Stomach smooth muscle (tissue), 2 donors: ENCODE measurements around the gene UBE2D2.

Experiments used
- H3K27ac ChIP-seq: one replicate; pipeline ENCODE4 v1.7.0; 2013; ENCODE audit warnings: mild to moderate bottlenecking, low read length, inconsistent platforms
- H3K27me3 ChIP-seq, 2 donors: one replicate each; pipeline ENCODE4 v1.7.0; 2013; ENCODE audit warnings: low read length in 2 of 2; ENCODE audit not compliant: insufficient read depth in 2 of 2, control insufficient read depth in 1 of 2
- H3K36me3 ChIP-seq, 2 donors: one replicate each; pipeline ENCODE4 v1.7.0; 2013; ENCODE audit warnings: low read length in 2 of 2; ENCODE audit not compliant: control insufficient read depth in 2 of 2, insufficient read depth in 2 of 2
- H3K4me1 ChIP-seq: one replicate; pipeline ENCODE4 v1.7.0; 2013; ENCODE audit warnings: low read length; ENCODE audit not compliant: control insufficient read depth, insufficient read depth
- H3K4me3 ChIP-seq, 2 donors: one replicate each; pipeline ENCODE4 v1.7.0; 2013; ENCODE audit warnings: low read length in 2 of 2
- H3K9ac ChIP-seq, 2 donors: one replicate each; pipeline ENCODE4 v1.7.0; 2013; ENCODE audit warnings: low read length in 2 of 2, mild to moderate bottlenecking in 1 of 2
- H3K9me3 ChIP-seq, 2 donors: one replicate each; pipeline ENCODE4 v1.7.0; 2013; ENCODE audit warnings: low read length in 2 of 2; ENCODE audit not compliant: control insufficient read depth in 2 of 2
- donor health status: healthy.
- donor health status: Pancreatic carcinoma.

UBE2D2 gene

DNA sequence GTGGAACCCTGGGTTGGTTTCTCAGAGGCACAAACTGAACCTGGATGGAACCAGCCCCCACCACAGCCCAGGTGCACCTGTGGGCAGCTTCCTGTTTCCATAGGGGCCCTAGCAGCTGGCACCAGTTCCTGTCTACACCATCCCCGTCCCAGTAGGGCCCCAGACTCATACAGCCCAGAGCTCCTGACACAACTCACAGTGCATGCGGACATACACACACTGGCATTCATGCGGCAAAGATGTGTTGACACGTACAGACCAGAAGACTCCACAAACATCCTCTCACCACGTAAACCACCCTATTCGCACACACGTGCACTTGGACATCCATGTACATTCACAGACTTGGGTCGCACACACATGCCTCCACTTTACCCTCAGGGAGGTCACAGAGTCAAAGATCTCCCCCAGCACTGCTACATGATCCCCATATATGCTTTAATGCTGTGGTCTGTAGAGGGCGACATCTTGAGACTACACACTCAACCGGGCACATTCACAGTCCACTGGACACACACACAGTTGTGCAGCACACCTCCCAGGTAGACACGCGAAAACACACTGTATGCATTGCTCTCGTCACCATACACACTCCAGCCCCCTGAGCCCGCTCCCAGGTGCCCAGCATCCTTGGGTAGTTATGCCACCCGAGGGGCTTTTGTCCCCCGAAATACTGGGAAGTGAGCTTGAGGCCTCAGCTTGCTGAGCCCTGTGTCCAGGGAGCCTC lies 109.4 kb downstream of the UBE2D2 start:
- Histone ChIP-seq H3K9me3 (no peaks in the 10 kb centered on the region), H3K27ac (no peak overlapping the region), H3K4me1 (peaks cover 75% of the 10 kb centered on the region), H3K9ac (no peak overlapping the region), H3K4me3 (no peak overlapping the region), H3K36me3 (no peaks in the 10 kb centered on the region), H3K27me3 (no peaks in the 10 kb centered on the region)

DNA sequence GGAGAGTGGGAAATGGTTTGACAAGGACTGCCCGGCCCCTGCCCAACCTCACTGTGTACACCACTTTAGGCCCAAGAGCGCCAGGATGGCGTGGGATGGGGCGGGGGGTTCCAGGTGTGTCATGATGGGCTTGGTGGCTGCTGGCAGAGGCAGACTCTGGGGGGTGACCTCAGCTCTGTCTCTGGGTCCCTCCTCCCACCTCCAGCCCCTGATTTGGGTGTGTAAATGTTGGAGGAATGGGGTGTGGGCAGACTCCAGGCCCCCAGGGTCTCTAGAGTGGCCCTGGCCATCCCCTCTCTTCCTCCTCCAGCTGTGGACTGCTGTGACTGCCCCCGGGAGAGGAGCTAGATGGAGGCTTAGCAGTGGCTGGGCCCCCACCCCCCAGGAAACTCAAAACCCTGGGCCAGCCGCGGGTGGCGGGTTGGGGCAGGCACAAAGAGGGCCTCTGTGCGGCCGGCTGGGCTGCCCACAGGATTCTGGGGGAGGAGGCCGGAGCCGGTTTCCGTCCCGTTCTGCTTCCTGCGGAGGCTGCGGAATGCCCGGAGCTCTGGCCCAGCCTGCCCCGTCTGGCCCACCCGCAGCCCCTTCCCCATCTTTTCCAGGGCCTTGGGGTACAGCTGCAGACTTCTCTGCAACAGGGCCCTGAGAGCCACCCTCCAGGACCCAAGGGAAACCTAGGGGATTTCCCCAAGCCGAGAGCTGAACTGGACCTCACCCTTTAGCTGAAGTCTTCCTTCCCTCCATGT lies 110.1 kb downstream of the UBE2D2 start:
- Histone ChIP-seq H3K9me3 (no peaks in the 10 kb centered on the region), H3K27ac (no peak overlapping the region), H3K4me1 (peaks cover 74% of the 10 kb centered on the region), H3K4me3 (peak overlapping the region in 1 of 2 donors; percentile 40), H3K36me3 (no peaks in the 10 kb centered on the region), H3K27me3 (no peaks in the 10 kb centered on the region), H3K9ac (peak overlapping the region in 1 of 2 donors; percentile 21)

DNA sequence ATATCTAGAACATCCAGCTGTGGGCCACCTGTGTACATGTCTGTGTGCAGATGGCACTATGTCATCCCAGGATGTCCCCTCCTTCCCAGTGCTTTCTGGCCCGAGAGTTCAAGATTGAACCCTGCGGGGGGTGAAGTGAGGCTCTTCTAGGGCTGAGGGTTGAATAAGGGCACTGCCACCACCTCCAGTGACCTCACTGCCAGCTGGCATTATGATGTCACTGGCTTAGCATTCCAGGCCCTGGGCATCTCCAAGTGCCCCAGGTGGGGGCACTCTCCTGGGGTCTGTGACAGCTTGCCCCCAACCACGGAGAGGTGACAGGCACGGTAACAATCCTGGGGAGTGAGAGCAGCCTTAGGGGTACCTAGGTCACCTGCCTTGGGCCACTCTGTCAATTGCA lies 114.1 kb downstream of the UBE2D2 start:
- peaks cover 65% of the 10 kb centered on the region for H3K4me1 ChIP-seq
- peak overlapping the region; percentile 18 for H3K27ac ChIP-seq
- H3K36me3 ChIP-seq = peaks cover 0 to under 1% of the 10 kb centered on the region in 2 donors
- no peak overlapping the region for H3K9ac ChIP-seq
- no peaks in the 10 kb centered on the region for H3K9me3 ChIP-seq
- no peak overlapping the region for H3K4me3 ChIP-seq
- H3K27me3 ChIP-seq = no peaks in the 10 kb centered on the region

DNA sequence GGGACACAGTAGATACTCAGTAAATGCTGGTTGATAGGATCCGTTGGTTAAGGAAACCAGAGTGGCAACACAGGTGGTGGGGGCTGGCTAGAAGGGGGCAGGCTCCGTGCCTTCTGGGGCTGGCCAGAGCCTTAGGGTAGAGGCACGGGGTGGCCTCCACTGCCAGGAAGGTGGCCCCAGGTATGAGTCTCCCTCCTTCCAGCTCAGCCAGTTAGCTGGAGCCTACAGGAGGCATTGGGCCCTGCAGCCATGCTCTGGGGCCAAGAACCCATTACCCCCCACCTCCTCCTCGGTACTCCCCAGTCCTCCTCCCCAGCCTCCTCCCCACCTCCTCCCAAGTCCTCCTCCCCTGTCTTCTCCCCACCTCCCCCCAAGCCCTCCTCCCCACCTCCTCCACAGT lies 114.7 kb downstream of the UBE2D2 start:
- peaks cover 59% of the 10 kb centered on the region for H3K4me1 ChIP-seq
- no peak overlapping the region for H3K9ac ChIP-seq
- no peaks in the 10 kb centered on the region for H3K27me3 ChIP-seq
- no peaks in the 10 kb centered on the region for H3K9me3 ChIP-seq
- peaks cover 0 to 4% of the 10 kb centered on the region in 2 donors for H3K36me3 ChIP-seq
- H3K27ac ChIP-seq = no peak overlapping the region
- H3K4me3 ChIP-seq = no peak overlapping the region

DNA sequence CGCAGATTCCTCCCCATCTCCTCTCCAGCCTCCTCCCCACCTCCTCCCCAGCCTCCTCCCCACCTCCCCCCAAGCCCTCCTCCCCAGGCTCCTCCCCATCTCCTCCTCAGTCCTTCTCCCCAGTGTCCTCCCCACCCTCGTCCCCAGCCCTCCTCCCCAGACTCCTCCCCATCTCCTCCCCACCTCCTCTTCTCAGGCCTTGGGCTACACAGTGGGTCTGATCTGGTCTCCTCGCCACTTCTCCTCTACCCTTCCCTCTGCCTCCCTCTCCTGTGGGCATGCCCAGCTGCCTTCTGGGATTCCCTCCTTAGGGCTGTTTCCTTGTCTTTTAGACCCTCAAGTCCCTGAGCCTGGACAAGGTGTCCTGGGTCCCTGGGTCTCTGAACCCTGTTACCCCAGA lies 115.3 kb downstream of the UBE2D2 start:
- Histone ChIP-seq H3K4me1 (peaks cover 53% of the 10 kb centered on the region), H3K27ac (peak overlapping the region; percentile 55), H3K4me3 (no peak overlapping the region)

DNA sequence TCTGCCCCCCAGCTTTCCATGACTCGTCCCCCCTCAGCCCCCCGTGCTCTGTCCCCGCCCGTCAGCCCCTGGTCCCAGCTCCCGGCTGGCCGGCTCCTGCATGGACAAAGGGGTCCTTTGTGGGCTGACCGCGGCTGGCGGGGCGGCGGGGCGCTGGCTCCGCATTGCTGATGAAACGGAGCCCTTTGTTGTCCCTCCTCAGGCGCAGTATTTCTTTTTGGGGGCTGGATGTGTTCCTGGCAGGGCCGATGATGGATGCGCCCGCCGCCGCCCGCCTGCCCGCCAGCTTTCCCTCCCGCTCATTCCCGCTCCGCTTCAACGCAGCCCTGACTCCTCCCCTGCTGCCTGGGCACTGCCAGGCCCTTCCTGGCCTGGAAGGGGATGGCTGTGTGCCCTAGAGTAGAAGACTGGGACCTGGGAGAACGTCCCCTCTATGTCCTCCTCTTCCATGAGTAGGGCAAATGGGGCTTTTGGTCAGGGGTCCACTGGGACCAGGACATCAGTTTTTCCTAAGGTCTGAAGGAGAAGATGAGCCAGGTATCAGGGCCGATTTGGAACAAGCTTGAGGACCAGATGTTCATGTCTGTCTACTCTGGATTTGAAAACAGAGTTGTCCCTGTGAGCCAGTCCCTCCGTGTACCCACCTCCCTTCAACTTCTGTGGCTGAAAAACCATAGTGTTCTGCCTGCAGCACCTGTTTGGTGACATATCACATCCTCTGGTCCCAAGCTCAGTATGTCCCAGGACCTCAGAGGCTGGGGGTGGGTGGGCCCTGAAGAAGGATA lies 116.0 kb downstream of the UBE2D2 start:
- peaks cover 2 to 12% of the 10 kb centered on the region in 2 donors for H3K36me3 ChIP-seq
- no peaks in the 10 kb centered on the region for H3K27me3 ChIP-seq
- H3K9ac ChIP-seq = peak overlapping the region in 1 of 2 donors; percentile 52
- peak overlapping the region; percentile 34 to 35 for H3K4me3 ChIP-seq
- no peaks in the 10 kb centered on the region for H3K9me3 ChIP-seq
- peaks cover 53% of the 10 kb centered on the region for H3K4me1 ChIP-seq
- peak overlapping the region; percentile 55 for H3K27ac ChIP-seq

More for the DNA sequence above, 115.3 kb downstream of the UBE2D2 start:
- Histone ChIP-seq H3K36me3 (peaks cover under 1 to 8% of the 10 kb centered on the region in 2 donors), H3K27me3 (no peaks in the 10 kb centered on the region), H3K9me3 (no peaks in the 10 kb centered on the region), H3K9ac (peak overlapping the region in 1 of 2 donors; percentile 27)
